Mesothelial cell of epicardium (in vitro differentiated cells): ENCODE results near the gene AGTR2. TPM values are rescaled to one million over a fixed set of nuclear protein-coding genes. Genes with fewer than 3 reads are reported as not detected.
"Not testable (repeated sequence)": the region's sequence is repeated elsewhere in the genome, so short reads cannot be mapped to it uniquely, and the experiment has no call there.

Experiments
- DNase-seq, 2 experiments: peaks; one replicate each; pipeline ENCODE4 v3.0.0; 2021; ENCODE audit warnings: low spot score in 2 of 2; ENCODE audit not compliant: unreplicated experiment in 2 of 2
- H3K27ac Mint-ChIP-seq: 2 replicates; pipeline ENCODE4 v1.8.0; 2021; ENCODE audit warnings: mixed read lengths
- H3K27me3 Mint-ChIP-seq: 2 replicates; pipeline ENCODE4 v1.8.0; 2021; ENCODE audit warnings: low read depth, mixed read lengths
- H3K36me3 Mint-ChIP-seq: 2 replicates; pipeline ENCODE4 v1.8.0; 2021; ENCODE audit warnings: mixed read lengths
- H3K4me1 Mint-ChIP-seq: 2 replicates; pipeline ENCODE4 v1.8.0; 2021; ENCODE audit warnings: mixed read lengths
- H3K4me3 Mint-ChIP-seq: 2 replicates; pipeline ENCODE4 v1.8.0; 2021; ENCODE audit warnings: mild to moderate bottlenecking, moderate library complexity, mixed read lengths
- H3K9me3 Mint-ChIP-seq: 2 replicates; pipeline ENCODE4 v1.8.0; 2021; ENCODE audit warnings: mixed read lengths
- total RNA-seq: library from RNA; stranded (reverse); gene quantifications from 3 replicates; pipeline ENCODE4 v1.2.1, GENCODE V29; 2021
- TF ChIP-seq, protein P1 (sequence below): fragments of 200-600 bp; sonication (generic); IDR thresholded peaks from one replicate; pipeline ENCODE4 v1.5.0; 2021; ENCODE audit warnings: antibody characterized with exemption; ENCODE audit not compliant: unreplicated experiment

The AGTR2 gene, protein sequence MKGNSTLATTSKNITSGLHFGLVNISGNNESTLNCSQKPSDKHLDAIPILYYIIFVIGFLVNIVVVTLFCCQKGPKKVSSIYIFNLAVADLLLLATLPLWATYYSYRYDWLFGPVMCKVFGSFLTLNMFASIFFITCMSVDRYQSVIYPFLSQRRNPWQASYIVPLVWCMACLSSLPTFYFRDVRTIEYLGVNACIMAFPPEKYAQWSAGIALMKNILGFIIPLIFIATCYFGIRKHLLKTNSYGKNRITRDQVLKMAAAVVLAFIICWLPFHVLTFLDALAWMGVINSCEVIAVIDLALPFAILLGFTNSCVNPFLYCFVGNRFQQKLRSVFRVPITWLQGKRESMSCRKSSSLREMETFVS
- total RNA-seq = 6.0 to 8.0 TPM (median 6.1 TPM) in 3 replicates

DNA sequence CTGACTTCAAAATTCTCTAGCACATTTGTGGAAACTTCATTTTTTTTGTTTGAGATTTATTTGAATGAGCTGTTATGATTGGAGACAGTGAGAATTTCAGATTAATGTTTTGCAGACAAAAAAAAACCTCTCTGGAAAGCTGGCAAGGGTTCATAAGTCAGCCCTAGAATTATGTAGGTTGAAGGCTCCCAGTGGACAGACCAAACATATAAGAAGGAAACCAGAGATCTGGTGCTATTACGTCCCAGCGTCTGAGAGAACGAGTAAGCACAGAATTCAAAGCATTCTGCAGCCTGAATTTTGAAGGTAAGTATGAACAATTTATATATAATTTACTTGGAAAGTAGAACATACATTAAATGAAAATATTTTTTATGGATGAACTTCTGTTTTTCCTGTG is at the start of gene AGTR2:
AGTR2 (plus strand) TSS at position 234 of the 400 bp plus-strand sequence. CDS start 1,537 bp downstream, outside the sequence.
- Mint-ChIP-seq H3K9me3 (no peaks in the 10 kb centered on the region), H3K4me3 (no peak within 1 kb of the TSS)
- TF ChIP-seq, protein P1, sequence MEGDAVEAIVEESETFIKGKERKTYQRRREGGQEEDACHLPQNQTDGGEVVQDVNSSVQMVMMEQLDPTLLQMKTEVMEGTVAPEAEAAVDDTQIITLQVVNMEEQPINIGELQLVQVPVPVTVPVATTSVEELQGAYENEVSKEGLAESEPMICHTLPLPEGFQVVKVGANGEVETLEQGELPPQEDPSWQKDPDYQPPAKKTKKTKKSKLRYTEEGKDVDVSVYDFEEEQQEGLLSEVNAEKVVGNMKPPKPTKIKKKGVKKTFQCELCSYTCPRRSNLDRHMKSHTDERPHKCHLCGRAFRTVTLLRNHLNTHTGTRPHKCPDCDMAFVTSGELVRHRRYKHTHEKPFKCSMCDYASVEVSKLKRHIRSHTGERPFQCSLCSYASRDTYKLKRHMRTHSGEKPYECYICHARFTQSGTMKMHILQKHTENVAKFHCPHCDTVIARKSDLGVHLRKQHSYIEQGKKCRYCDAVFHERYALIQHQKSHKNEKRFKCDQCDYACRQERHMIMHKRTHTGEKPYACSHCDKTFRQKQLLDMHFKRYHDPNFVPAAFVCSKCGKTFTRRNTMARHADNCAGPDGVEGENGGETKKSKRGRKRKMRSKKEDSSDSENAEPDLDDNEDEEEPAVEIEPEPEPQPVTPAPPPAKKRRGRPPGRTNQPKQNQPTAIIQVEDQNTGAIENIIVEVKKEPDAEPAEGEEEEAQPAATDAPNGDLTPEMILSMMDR = no peak

DNA sequence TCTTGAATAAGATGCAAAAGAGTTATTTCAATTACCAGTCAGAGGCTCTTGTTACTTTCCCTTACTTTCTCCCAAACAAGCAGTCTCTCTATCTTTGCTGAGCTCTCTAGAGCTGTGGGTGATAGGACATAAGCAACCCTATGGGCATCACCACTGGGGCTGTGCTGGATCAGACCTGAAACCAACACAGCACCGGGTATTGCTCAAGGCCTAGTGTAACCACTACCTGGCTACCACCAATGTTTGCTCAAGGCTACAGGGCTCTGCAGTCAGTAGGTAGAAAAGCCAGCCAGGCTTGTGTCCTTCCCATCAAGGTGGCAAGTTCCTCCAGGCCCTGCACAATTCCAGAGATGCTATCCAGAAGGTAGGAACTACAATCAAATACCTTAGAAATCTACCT is 35.3 kb upstream of the AGTR2 start:
- Mint-ChIP-seq H3K4me3 (no peak overlapping the region), H3K27me3 (no peaks in the 10 kb centered on the region), H3K36me3 (no peaks in the 10 kb centered on the region), H3K4me1 (no peaks in the 10 kb centered on the region), H3K9me3 (peaks cover 7% of the 10 kb centered on the region), H3K27ac (no peak overlapping the region)
- TF ChIP-seq, protein P1 = no peak
- no peak for DNase-seq

More for the DNA sequence above, at the start of gene AGTR2:
- Mint-ChIP-seq H3K4me1 (peaks cover 7% of the 10 kb centered on the region), H3K36me3 (no peaks in the 10 kb centered on the region), H3K27ac (peak within 1 kb of the TSS; percentile 35), H3K27me3 (peaks cover 1% of the 10 kb centered on the region)
- no peak for DNase-seq

DNA sequence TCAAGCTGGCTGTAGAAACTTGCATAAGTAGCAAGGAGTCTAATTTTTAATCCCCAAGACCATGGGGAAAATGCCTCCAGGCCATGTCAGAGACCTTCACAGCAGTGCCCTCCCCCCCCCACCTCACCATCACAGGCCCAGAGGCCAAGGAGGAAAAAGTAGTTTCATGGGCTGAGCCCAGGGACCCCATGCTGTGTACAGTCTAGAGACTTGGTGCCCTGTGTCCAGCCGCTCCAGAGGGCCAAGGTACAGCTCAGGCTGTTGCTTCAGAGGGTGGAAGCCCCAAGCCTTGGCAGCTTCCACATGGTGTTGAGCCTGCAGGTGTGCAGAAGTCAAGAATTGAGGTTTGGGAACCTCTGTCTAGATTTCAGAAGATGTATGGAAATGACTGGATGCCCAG is 29.3 kb upstream of the AGTR2 start:
- not testable (repeated sequence) for DNase-seq, H3K4me1 Mint-ChIP-seq, H3K4me3 Mint-ChIP-seq, H3K9me3 Mint-ChIP-seq, H3K36me3 Mint-ChIP-seq, H3K27ac Mint-ChIP-seq, H3K27me3 Mint-ChIP-seq

DNA sequence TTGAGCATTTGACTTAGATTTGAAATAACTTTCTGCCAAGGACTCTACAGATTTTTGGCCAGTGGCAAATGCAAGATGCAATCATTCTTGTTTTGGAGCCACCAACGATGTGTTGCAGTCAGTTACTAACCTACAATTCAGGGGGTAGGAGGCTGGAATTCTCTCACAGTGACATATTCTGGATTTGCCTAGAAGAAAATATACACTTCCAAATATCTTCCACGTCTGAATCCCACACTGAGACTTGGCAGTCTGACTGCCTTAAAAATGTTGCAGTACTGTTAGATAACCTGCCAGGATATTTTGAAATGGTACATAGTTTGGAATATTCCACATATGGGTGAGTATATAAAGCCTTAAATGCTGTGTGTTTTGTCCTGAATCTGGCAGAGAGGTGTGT is 27.6 kb upstream of the AGTR2 start:
- Mint-ChIP-seq H3K36me3 (no peaks in the 10 kb centered on the region), H3K27me3 (no peaks in the 10 kb centered on the region), H3K27ac (no peak overlapping the region), H3K9me3 (no peaks in the 10 kb centered on the region), H3K4me3 (no peak overlapping the region), H3K4me1 (no peaks in the 10 kb centered on the region)
- no peak for DNase-seq
- TF ChIP-seq, protein P1 = no peak

DNA sequence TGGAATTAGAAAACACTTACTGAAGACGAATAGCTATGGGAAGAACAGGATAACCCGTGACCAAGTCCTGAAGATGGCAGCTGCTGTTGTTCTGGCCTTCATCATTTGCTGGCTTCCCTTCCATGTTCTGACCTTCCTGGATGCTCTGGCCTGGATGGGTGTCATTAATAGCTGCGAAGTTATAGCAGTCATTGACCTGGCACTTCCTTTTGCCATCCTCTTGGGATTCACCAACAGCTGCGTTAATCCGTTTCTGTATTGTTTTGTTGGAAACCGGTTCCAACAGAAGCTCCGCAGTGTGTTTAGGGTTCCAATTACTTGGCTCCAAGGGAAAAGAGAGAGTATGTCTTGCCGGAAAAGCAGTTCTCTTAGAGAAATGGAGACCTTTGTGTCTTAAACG is 2.4 kb downstream of the AGTR2 start:
- Mint-ChIP-seq H3K27me3 (peaks cover 1% of the 10 kb centered on the region), H3K9me3 (no peaks in the 10 kb centered on the region), H3K27ac (no peak overlapping the region), H3K4me3 (no peak overlapping the region), H3K4me1 (peaks cover 7% of the 10 kb centered on the region), H3K36me3 (no peaks in the 10 kb centered on the region)
- TF ChIP-seq, protein P1 = no peak
- no peak for DNase-seq

DNA sequence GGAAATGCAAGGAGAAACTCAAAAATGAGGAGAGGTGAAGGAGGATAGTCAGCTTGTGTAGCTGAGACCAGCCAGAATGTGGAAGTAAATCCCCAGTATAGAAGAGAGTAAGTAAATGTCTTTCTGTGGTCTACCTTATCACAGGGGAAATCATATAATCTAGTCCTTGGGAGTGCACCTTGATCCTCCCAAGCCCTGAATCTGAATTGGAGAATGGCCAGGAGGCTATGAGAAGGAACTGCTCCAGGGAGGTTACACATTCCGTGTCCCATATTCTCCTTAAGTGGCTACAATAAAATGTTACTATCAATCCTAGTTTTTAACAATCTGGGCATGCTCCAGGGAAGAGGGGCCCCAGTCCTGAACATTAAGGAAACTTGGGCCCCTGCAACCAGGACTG is 10.8 kb downstream of the AGTR2 start:
- no peaks in the 10 kb centered on the region for H3K27me3 Mint-ChIP-seq
- no peak for DNase-seq
- no peak overlapping the region for H3K27ac Mint-ChIP-seq
- peaks cover 19% of the 10 kb centered on the region for H3K9me3 Mint-ChIP-seq
- no peak overlapping the region for H3K4me3 Mint-ChIP-seq
- H3K36me3 Mint-ChIP-seq = no peaks in the 10 kb centered on the region
- H3K4me1 Mint-ChIP-seq = no peaks in the 10 kb centered on the region
- TF ChIP-seq, protein P1 = no peak
